HG03066 (cell line): ENCODE results near the gene PHACTR1.
"Not testable (repeated sequence)": the region's sequence is repeated elsewhere in the genome, so short reads cannot be mapped to it uniquely, and the experiment has no call there.

ENCODE experiments used
- ATAC-seq: cut with Tn5 transposase; IDR thresholded peaks from one replicate; pipeline ENCODE4 v1.9.1; 2021; ENCODE audit warnings: low read depth; ENCODE audit not compliant: unreplicated experiment

PHACTR1 gene

GRCh38 chr6:13318821-13319220 is 602.3 kb downstream of the PHACTR1 start:
- no peak for ATAC-seq

- no peak for ATAC-seq
Observed at GRCh38 chr6:13319891-13320564, 603.5 kb downstream of the PHACTR1 start.

GRCh38 chr6:13326031-13326586 is 609.5 kb downstream of the PHACTR1 start:
- ATAC-seq: not testable (repeated sequence)

GRCh38 chr6:13327691-13328075 is 611.1 kb downstream of the PHACTR1 start:
- peak; percentile 7 for ATAC-seq

- peak; percentile 86 for ATAC-seq
Observed at GRCh38 chr6:13328076-13328874, 611.7 kb downstream of the PHACTR1 start, which contains the start of gene TBC1D7. TBC1D7 (minus strand) TSS chr6:13328537; CDS start chr6:13326898, 1,639 bp downstream.

GRCh38 chr6:13328875-13329183 is 612.3 kb downstream of the PHACTR1 start:
- ATAC-seq: no peak

GRCh38 chr6:13331516-13332348 is 615.2 kb downstream of the PHACTR1 start:
- ATAC-seq: no peak

GRCh38 chr6:13332349-13332706 is 615.8 kb downstream of the PHACTR1 start:
- no peak for ATAC-seq

GRCh38 chr6:13334953-13335352 is 618.4 kb downstream of the PHACTR1 start:
- ATAC-seq: no peak

GRCh38 chr6:13336553-13336952 is 620.0 kb downstream of the PHACTR1 start:
- no peak for ATAC-seq

GRCh38 chr6:13338038-13338437 is 621.5 kb downstream of the PHACTR1 start:
- ATAC-seq: no peak
